Measurements from ENCODE around the gene ENTHD1.

GRCh38 chr22:39871008-39871798 is 22.4 kb downstream of the ENTHD1 start:
- no peak for TF ChIP-seq ZSCAN29 (IDR thresholded peaks at IDR 0.05)
- no peak for TF ChIP-seq STAT1 (conservative IDR thresholded peaks at IDR 0.05)
- no peak for TF ChIP-seq EZH2 (IDR thresholded peaks at IDR 0.05; ENCODE audit: borderline replicate concordance, control insufficient read depth, low read depth, low read length)
- no peak for TF ChIP-seq SREBF1 (IDR thresholded peaks at IDR 0.05; ENCODE audit: low read length)
- no peak for TF ChIP-seq NR2C2 (IDR thresholded peaks at IDR 0.05; ENCODE audit: borderline replicate concordance, control insufficient read depth, insufficient read length, low read depth)
- TF ChIP-seq, protein P1, sequence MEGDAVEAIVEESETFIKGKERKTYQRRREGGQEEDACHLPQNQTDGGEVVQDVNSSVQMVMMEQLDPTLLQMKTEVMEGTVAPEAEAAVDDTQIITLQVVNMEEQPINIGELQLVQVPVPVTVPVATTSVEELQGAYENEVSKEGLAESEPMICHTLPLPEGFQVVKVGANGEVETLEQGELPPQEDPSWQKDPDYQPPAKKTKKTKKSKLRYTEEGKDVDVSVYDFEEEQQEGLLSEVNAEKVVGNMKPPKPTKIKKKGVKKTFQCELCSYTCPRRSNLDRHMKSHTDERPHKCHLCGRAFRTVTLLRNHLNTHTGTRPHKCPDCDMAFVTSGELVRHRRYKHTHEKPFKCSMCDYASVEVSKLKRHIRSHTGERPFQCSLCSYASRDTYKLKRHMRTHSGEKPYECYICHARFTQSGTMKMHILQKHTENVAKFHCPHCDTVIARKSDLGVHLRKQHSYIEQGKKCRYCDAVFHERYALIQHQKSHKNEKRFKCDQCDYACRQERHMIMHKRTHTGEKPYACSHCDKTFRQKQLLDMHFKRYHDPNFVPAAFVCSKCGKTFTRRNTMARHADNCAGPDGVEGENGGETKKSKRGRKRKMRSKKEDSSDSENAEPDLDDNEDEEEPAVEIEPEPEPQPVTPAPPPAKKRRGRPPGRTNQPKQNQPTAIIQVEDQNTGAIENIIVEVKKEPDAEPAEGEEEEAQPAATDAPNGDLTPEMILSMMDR (IDR thresholded peaks at IDR 0.05 in 2 of 3, conservative IDR thresholded peaks at IDR 0.05 in 1 of 3; ENCODE audit: control insufficient read depth in 2 of 3, extremely low read depth in 1 of 3, insufficient read depth in 1 of 3, low read depth in 3 of 3, low read length in 3 of 3): no peak
- TF ChIP-seq, protein P2, sequence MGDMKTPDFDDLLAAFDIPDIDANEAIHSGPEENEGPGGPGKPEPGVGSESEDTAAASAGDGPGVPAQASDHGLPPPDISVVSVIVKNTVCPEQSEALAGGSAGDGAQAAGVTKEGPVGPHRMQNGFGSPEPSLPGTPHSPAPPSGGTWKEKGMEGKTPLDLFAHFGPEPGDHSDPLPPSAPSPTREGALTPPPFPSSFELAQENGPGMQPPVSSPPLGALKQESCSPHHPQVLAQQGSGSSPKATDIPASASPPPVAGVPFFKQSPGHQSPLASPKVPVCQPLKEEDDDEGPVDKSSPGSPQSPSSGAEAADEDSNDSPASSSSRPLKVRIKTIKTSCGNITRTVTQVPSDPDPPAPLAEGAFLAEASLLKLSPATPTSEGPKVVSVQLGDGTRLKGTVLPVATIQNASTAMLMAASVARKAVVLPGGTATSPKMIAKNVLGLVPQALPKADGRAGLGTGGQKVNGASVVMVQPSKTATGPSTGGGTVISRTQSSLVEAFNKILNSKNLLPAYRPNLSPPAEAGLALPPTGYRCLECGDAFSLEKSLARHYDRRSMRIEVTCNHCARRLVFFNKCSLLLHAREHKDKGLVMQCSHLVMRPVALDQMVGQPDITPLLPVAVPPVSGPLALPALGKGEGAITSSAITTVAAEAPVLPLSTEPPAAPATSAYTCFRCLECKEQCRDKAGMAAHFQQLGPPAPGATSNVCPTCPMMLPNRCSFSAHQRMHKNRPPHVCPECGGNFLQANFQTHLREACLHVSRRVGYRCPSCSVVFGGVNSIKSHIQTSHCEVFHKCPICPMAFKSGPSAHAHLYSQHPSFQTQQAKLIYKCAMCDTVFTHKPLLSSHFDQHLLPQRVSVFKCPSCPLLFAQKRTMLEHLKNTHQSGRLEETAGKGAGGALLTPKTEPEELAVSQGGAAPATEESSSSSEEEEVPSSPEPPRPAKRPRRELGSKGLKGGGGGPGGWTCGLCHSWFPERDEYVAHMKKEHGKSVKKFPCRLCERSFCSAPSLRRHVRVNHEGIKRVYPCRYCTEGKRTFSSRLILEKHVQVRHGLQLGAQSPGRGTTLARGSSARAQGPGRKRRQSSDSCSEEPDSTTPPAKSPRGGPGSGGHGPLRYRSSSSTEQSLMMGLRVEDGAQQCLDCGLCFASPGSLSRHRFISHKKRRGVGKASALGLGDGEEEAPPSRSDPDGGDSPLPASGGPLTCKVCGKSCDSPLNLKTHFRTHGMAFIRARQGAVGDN (IDR thresholded peaks at IDR 0.05): no peak
- TF ChIP-seq SP1 (IDR thresholded peaks at IDR 0.05; ENCODE audit: low read depth, low read length): no peak
- TF ChIP-seq, protein P3, sequence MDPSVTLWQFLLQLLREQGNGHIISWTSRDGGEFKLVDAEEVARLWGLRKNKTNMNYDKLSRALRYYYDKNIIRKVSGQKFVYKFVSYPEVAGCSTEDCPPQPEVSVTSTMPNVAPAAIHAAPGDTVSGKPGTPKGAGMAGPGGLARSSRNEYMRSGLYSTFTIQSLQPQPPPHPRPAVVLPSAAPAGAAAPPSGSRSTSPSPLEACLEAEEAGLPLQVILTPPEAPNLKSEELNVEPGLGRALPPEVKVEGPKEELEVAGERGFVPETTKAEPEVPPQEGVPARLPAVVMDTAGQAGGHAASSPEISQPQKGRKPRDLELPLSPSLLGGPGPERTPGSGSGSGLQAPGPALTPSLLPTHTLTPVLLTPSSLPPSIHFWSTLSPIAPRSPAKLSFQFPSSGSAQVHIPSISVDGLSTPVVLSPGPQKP (IDR thresholded peaks at IDR 0.05; ENCODE audit: low read depth, low read length): no peak
- TF ChIP-seq POLR2A (IDR thresholded peaks at IDR 0.05; ENCODE audit: low read depth, low read length): no peak
- TF ChIP-seq LARP7 (IDR thresholded peaks at IDR 0.05): no peak
- TF ChIP-seq RAD21 (IDR thresholded peaks at IDR 0.05; ENCODE audit: insufficient read depth, low read depth, low read length): no peak
- TF ChIP-seq JUND (IDR thresholded peaks at IDR 0.05; ENCODE audit: low read depth, low read length): no peak

Data from GM12878 (cell line).